ENCODE results near the gene CCDC24.

CCDC24 gene

GRCh38 chr1:43963006-43963405 lies 28.4 kb upstream of the CCDC24 start:
- no peak for DNase-seq (ENCODE audit: low read depth)

DNA sequence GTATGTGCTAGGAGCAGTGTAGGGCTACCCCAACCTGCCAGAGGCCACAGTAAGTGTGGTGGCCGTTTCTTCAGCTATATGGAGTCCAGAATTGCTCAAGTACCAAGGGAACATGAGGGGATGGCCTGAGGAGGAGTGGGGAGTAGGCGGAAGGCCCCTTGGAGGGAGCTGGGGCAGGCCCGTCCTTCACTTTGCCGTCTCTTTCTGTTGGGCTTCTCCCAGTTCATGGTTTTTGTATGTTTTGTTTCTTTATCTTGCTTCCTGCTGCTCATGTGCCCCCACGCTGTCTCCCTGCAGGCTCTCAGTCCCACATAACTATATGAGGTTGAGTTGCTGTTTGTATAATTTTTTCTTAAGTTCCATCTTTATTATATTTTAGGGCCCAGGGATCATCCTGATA lies 27.5 kb upstream of the CCDC24 start:
- no peak for DNase-seq (ENCODE audit: low read depth)

- no peak for DNase-seq (ENCODE audit: low read depth)
Observed at GRCh38 chr1:43965316-43965715, 26.1 kb upstream of the CCDC24 start.

- no peak for DNase-seq (ENCODE audit: low read depth)
Observed at GRCh38 chr1:43968348-43968948, 23.0 kb upstream of the CCDC24 start.

- DNase-seq (ENCODE audit: low read depth) = no peak
Observed at GRCh38 chr1:43969416-43969745, 22.0 kb upstream of the CCDC24 start.

DNA sequence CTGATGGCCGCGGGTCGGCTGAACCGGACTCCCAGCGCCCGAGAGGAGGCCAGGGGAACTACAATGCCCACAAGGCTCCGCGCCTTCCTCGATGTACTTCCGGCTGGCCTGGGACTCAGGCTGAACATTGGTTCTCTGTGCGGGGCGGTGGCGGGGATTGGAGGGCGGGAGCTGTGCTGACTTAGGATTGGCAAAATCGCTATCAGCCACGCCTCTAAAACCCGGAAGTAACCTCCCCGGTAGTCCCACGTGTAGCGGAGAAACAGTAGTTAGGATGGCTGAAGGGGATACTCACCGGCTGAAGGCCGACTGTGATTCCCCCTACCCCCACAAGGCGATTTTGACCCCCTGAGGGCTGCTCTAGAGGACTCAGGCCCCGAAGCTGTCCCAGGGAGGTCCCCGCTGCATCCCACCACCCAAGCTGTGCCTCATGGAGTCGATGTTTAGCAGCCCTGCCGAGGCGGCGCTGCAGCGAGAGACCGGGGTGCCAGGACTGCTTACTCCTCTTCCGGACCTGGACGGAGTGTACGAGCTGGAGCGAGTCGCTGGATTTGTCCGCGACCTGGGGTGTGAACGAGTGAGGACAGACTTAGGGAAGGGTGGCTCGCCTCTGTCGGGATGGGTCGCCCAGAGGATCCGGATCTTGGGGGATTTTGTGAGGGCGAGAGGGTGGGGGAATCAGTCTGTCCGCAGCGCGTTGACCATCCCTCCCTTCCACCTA lies 21.5 kb upstream of the CCDC24 start, which contains the start of gene DPH2:
TSS of gene DPH2 (plus strand) at position 265 of the 721 bp plus-strand sequence. CDS start at position 431, 166 bp downstream.
- peak; percentile 94 for DNase-seq (ENCODE audit: low read depth)

GRCh38 chr1:43970502-43970901 lies 20.9 kb upstream of the CCDC24 start:
- DNase-seq (ENCODE audit: low read depth) = no peak

DNA sequence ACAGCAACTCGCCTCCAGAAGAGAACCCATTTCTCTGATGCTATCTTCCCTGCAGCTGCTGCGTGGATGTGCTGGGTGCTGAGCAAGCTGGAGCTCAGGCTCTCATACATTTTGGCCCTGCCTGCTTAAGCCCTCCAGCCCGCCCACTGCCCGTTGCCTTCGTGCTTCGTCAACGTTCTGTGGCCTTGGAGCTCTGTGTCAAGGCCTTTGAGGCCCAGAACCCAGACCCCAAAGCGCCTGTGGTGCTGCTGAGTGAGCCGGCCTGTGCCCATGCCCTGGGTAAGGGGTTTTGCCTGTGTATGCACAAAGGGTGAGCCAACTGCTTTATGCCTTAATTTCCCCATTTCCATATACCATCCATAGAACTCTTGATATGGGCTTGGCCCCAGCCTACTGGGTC lies 20.5 kb upstream of the CCDC24 start:
- DNase-seq (ENCODE audit: low read depth) = no peak

DNA sequence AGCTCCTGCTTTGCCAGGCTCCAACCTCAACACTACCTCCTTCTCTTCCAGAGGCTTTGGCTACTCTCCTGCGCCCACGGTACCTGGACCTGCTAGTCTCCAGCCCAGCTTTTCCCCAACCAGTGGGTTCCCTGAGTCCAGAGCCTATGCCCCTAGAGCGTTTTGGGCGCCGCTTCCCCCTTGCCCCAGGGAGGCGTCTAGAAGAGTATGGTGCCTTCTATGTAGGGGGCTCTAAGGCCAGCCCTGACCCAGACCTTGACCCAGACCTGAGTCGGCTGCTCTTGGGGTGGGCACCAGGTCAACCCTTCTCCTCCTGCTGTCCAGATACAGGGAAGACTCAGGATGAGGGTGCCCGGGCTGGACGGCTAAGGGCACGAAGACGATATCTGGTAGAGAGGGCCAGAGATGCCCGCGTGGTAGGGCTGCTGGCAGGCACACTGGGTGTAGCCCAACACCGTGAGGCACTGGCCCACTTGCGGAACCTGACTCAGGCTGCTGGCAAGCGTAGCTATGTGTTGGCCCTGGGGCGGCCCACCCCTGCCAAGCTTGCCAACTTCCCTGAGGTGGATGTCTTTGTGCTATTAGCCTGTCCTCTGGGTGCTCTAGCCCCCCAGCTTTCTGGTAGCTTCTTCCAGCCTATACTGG lies 19.9 kb upstream of the CCDC24 start:
- DNase-seq (ENCODE audit: low read depth) = no peak

DNA sequence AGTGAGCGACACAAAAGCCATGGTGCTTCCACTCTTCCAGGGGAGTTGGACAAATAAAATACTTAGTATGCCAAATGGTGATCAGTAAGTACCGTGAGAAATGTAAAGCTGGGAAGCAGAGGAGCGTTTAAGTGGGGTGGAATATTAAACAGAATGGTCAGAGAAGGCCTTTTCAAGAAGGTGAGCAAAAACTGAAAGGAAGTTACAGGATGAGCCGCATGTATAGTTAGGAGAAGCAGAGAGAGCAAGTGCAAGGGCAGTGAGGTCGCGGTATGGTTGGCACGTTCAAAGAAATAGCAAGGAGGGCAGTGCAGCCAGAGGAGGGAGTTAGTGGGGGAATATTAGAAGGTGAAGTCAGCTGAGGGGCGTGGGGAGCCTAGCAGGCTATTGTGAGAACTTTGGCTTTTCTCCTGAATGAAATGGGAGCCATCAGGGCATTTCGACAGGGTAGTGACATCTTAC lies 17.4 kb upstream of the CCDC24 start:
- DNase-seq (ENCODE audit: low read depth) = no peak

GRCh38 chr1:43974443-43975248 lies 16.8 kb upstream of the CCDC24 start, which contains the start of gene ATP6V0B:
TSS of gene ATP6V0B (plus strand) at chr1:43974960. CDS start at chr1:43975041, 81 bp downstream.
- DNase-seq (ENCODE audit: low read depth) = peak; percentile 92

DNA sequence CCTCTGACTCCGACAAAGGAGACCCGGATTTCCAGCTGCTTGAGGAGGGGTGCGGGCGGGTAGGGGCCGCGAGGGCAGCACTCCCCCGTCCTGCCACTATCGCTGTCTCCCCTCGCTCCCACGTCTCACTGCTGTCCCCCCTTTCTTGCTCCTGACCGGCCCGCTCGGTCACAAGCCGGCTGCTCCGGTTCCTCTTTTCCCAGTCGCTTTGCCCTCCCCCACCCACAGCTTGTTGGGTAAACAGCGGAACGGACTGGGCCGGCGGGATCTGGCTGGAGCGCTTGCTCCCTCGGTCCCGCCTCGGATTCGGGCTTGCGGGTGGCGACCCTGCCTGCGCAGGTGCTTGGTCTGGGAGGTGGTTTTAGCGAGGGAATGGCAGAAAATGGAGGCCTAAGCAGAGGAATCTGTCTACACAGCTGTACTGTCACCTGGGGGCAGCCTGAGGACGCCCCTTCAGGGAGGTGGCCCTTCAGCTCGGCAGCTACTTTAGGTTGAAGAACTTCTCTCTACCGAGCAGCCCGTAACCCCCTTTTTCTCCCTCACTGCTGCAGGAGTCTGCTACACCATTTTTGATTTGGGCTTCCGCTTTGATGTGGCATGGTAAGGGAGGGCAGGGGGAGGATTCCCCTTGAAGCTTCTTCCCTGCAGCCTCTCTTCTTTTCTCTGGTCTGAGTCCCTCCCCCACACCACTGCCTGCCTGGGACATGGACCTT lies 16.0 kb upstream of the CCDC24 start:
- DNase-seq (ENCODE audit: low read depth) = peak; percentile 48

DNA sequence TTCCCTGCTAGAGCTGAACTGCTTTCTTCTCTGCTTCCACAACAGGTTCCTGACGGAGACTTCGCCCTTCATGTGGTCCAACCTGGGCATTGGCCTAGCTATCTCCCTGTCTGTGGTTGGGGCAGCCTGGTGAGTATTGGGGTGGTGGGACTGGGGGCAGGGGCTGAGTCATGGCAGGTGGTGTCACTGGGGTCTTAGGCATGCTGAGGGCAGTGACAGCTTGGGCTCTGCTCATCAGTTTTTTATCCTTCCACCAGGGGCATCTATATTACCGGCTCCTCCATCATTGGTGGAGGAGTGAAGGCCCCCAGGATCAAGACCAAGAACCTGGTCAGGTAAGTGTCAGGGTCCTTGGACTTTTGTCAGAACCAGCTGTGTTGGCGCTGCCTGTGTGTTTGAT lies 15.4 kb upstream of the CCDC24 start:
- no peak for DNase-seq (ENCODE audit: low read depth)

- no peak for DNase-seq (ENCODE audit: low read depth)
Observed at GRCh38 chr1:43976890-43977289, 14.5 kb upstream of the CCDC24 start.

DNA sequence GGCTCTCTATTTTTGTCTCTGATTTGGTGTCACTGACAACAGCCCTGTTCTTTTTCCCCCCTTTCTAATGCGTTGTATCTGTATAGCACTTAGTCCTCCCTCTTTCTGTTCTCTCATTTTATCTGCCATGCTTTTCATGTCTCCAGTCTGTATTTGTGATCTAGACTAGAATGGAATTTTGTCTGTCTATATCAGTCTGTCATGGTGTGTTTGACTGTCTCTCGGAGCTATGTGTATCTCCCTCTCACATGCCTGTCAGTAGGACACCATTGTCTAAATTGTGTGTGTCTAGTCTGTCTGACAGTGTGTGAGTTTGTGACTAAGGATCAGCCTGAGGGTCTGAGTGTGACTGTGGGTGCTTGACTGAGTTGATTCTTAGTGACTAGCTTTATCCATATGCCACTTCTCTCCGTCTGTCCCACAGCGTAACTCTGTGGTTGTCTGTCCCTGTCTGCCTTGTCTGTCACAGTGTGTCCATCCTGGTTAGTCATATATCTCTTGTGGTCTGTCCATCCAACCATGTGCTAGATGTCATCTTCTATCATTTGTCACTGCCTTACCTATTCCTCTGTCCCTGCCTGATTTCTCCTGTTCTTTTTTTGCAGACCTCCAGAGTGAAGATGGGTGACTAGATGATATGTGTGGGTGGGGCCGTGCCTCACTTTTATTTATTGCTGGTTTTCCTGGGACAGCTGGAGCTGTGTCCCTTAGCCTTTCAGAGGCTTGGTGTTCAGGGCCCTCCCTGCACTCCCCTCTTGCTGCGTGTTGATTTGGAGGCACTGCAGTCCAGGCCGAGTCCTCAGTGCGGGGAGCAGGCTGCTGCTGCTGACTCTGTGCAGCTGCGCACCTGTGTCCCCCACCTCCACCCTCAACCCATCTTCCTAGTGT lies 13.8 kb upstream of the CCDC24 start:
- no peak for DNase-seq (ENCODE audit: low read depth)

- no peak for DNase-seq (ENCODE audit: low read depth)
Observed at GRCh38 chr1:43978264-43978550, 13.2 kb upstream of the CCDC24 start.

- no peak for DNase-seq (ENCODE audit: low read depth)
Observed at GRCh38 chr1:43978551-43979260, 12.7 kb upstream of the CCDC24 start, which contains the start of gene B4GALT2. TSS of gene B4GALT2 (plus strand) at chr1:43979210. CDS start at chr1:43981161, 1,951 bp downstream.

DNA sequence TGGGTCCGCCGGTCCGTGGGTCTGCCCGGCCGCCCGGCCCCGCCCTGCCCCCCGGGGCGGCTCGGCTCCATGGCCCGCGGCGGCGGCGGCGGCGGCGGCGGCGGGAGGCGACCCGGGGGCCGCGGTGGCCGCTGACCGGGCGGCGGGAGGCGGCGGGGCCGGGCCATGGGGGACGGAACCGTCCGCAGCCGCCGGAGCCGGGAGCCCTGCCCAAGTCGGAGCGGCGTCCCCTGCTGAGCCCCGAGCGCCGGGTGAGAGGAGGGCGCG lies 12.2 kb upstream of the CCDC24 start:
- DNase-seq (ENCODE audit: low read depth) = no peak

DNA sequence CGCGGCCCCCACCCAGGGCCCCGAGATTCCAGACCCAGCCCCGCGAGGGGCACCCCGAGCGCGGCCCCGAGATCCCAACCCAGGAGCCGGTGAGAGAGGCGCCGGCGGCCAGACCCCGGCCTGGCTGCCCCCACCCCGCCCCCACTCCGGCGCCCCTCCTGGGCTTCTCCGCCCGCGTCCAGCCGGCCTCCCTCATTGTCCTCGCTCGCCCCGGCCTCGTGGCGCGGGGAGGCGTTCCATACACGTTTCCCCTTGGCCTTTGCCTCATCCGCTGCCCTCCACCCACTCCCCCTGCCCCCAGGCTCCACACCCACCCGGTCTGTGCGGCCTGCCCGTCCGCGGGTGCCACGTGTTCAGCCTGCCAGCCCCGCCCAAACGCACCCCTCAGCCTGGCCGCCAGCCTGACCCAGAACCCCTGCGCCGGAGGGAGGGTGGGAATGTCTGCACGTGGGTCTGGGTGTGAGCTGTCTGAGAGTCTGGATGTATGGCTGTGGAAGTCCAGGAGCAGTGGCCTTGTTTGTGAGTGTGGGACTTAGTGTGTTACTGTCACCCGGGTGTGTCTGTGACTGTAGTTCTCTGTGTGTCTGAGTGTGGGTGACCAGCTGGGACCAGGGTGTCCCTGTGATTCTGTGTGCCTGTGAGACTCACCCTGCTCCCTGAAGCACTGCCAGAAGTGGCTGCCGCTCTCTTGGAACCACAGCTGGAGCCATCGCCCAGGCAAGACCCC lies 11.7 kb upstream of the CCDC24 start:
- DNase-seq (ENCODE audit: low read depth) = no peak
